HG02970 (cell line): ENCODE results near the gene RFPL4AL1.

ENCODE experiments used
- ATAC-seq: cut with Tn5 transposase; IDR thresholded peaks from one replicate; pipeline ENCODE4 v1.9.1; 2021; ENCODE audit warnings: mild to moderate bottlenecking, moderate library complexity, moderate number of reproducible peaks; ENCODE audit not compliant: unreplicated experiment, low FRiP score

The RFPL4AL1 gene

DNA sequence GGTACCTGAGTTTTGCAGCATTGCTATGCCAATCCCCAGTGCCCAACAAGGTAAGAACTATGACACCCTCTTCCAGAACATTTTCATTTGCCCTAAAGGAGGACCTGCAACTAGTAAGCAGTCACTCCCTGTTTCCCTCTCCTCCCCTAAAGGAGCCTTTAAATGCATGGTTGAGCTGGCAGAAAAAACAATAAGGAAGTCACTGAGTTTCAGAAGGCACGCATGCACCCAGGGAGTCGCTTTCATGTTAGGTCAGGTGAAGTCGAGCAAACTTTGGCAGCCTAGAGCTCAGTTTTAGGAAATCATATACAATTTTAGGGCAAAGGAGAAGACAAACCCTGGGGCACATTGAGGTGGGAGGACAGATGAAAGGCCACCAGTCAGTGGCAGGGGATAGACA lies 51.1 kb downstream of the RFPL4AL1 start:
- no peak for ATAC-seq
